ENCODE measurements around the gene GPR108.
A peak's percentile ranks its signal among the peaks of the same experiment; 100 is the strongest.

The GPR108 gene

GRCh38 chr19:6739883-6740588, 2.7 kb upstream of the GPR108 start:
- H3K27ac ChIP-seq: peak overlapping the region; percentile 60 to 95 (median 86)
- H3K4me3 ChIP-seq: peak overlapping the region; percentile 62 to 88 (median 77)

- H3K4me3 ChIP-seq: peak within 1 kb of the TSS; percentile 62 to 88 (median 77)
- H3K27ac ChIP-seq: peak within 1 kb of the TSS; percentile 60 to 99 (median 88)
Measured at GRCh38 chr19:6739390-6739882, 2.1 kb upstream of the GPR108 start, which contains the start of gene TRIP10. Gene TRIP10 (plus strand): TSS chr19:6739680. CDS start chr19:6739762, 82 bp downstream.

GRCh38 chr19:6738787-6739389, 1.5 kb upstream of the GPR108 start:
- peak overlapping the region; percentile 23 to 88 (median 75) for H3K4me3 ChIP-seq
- H3K27ac ChIP-seq: peak overlapping the region in 20 of 21 experiments; percentile 33 to 99 (median 84)

- Histone ChIP-seq H3K27ac (peak overlapping the region in 20 of 21 experiments; percentile 33 to 99 (median 84)), H3K4me3 (peak overlapping the region in 3 of 7 experiments; percentile 68 to 88 (median 75))
Measured at GRCh38 chr19:6737873-6738786, 750 bp upstream of the GPR108 start.

GRCh38 chr19:6736917-6737283, 480 bp downstream of the GPR108 start:
- peak overlapping the region; percentile 61 to 89 (median 79) for H3K4me3 ChIP-seq
- H3K27ac ChIP-seq: peak overlapping the region; percentile 91 to 99 (median 96)

GRCh38 chr19:6736169-6736916, 1.0 kb downstream of the GPR108 start:
- Histone ChIP-seq H3K4me3 (peak overlapping the region; percentile 61 to 89 (median 79)), H3K27ac (peak overlapping the region in 20 of 21 experiments; percentile 91 to 99 (median 96))

- Histone ChIP-seq H3K4me3 (no peak overlapping the region), H3K27ac (peak overlapping the region in 11 of 21 experiments; percentile 7 to 98 (median 96))
Measured at GRCh38 chr19:6735181-6735911, 2.0 kb downstream of the GPR108 start.

- Histone ChIP-seq H3K4me3 (no peak overlapping the region), H3K27ac (no peak overlapping the region)
Measured at GRCh38 chr19:6734096-6734696, 3.2 kb downstream of the GPR108 start.

- no peak overlapping the region for H3K27ac ChIP-seq
Measured at GRCh38 chr19:6733338-6734095, 3.9 kb downstream of the GPR108 start.

GRCh38 chr19:6732803-6733337, 4.5 kb downstream of the GPR108 start:
- Histone ChIP-seq H3K27ac (no peak overlapping the region), H3K4me3 (no peak overlapping the region)

More at GRCh38 chr19:6733338-6734095, 3.9 kb downstream of the GPR108 start:
- H3K4me3 ChIP-seq: no peak overlapping the region

- Histone ChIP-seq H3K4me3 (no peak overlapping the region), H3K27ac (no peak overlapping the region)
Measured at GRCh38 chr19:6731822-6732221, 5.6 kb downstream of the GPR108 start.

- H3K27ac ChIP-seq: no peak overlapping the region
- no peak overlapping the region for H3K4me3 ChIP-seq
Measured at GRCh38 chr19:6730941-6731670, 6.3 kb downstream of the GPR108 start.

GRCh38 chr19:6730153-6730804, 7.1 kb downstream of the GPR108 start:
- Histone ChIP-seq H3K4me3 (no peak overlapping the region), H3K27ac (no peak overlapping the region)

- peak overlapping the region in 1 of 21 experiments; percentile 30 for H3K27ac ChIP-seq
- no peak overlapping the region for H3K4me3 ChIP-seq
Measured at GRCh38 chr19:6729573-6730152, 7.7 kb downstream of the GPR108 start.

GRCh38 chr19:6728346-6728745, 9.0 kb downstream of the GPR108 start:
- H3K27ac ChIP-seq: peak overlapping the region in 7 of 21 experiments; percentile 10 to 61 (median 52)
- no peak overlapping the region for H3K4me3 ChIP-seq

Data from skin epidermis (tissue), 12 donors.